ENCODE data around the gene PDGFRB. TPM values are rescaled to one million over a fixed set of nuclear protein-coding genes. Genes with fewer than 3 reads are reported as not detected.

PDGFRB gene
- total and polyA plus RNA-seq, 9 of the 15 experiments (the other 6 are each of a cell fraction or from before 2014, with no cell fraction given): 0.01 to 1.5 (median 0.09) TPM; not detected in 3

DNA sequence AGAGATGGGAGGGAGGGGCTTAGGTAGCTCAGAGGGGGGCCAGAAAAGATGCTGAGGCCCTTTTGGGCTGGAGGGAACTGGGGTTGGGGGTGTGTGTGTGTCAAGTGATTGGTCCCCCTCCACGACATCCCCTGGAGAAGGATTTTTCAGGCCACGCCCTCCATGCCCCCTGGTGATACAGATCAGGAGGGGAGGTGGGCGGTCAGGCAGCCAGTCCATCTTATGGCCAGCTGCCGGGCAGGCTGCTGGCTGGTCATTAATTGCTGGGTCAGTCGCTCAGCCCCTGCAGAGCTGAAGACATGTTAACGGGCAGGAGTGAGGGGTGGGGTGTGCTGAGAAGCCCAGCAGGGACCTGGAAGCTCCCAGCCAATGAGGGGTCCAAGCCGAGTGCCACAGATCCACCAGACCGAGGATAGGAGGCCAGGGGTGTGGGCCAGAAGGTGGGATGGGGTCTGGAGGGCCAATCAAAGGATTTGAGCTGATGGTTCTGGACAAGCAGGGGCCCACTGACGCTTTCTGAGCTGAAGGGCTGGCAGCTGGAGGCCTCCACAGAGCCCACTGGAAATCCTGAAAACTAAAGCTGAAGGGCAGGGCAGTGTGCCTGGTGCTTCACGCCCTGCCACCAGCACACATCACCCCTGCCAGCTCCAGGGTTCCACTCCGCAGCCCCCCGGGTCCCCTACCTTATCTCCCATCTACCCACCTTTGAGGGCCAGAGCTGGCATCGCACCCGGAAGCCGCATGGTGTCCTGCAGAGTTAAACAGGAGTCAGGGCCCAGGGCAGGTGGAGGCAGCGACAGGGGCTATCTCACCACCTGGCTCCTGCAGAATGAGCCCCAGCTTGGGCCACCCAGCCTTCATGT, 19.1 kb downstream of the PDGFRB start (continued):
- TF ChIP-seq, protein P1, sequence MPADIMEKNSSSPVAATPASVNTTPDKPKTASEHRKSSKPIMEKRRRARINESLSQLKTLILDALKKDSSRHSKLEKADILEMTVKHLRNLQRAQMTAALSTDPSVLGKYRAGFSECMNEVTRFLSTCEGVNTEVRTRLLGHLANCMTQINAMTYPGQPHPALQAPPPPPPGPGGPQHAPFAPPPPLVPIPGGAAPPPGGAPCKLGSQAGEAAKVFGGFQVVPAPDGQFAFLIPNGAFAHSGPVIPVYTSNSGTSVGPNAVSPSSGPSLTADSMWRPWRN (IDR thresholded peaks at IDR 0.05; ENCODE audit: low read depth): no peak
- no peak for TF ChIP-seq POLR2B (IDR thresholded peaks at IDR 0.05; ENCODE audit: low read depth, partially characterized antibody)
- no peak for TF ChIP-seq TBP (optimal IDR thresholded peaks at IDR 0.05; ENCODE audit: low read depth, low read length)

DNA sequence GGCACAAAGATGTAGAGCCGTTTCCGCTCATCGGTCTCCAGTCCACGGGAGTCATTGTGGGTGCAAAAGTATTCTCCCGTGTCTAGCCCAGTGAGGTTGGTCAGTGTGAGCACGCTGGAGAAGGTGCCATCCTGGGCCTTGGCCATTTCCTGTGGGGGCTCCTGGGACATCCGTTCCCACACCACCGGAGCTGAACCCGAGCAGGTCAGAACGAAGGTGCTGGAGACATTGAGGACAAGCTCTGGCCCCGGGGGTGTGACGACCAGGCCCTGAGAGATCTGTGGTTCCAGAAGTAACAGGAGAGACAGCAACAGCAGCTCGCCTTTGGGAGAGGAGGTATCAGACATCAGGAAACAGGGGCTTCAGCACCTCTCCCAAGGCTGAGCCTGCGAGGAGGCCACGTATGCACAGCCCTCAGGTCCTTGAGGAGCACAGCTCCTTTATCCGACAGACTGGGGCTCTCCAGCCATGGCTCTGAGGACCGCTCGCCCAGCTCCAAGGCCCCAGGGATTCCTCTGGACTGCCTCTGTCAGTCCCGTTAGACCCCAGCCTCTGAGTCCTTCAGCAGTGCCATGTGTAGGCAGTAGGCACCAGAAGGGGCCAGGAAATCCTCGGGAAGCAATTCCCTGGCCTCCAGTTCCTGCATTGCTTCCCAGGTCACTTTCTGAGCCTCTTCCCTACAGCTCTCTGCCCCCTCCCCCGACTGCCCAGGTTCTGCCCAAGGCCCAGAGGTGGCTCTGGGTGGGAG, 19.9 kb downstream of the PDGFRB start:
- WGBS (ENCODE audit: insufficient coverage, low coverage, missing lambda C conversion rate): 9% methylated on average over 21 of the region's 21 CpGs
- DNase-seq (ENCODE audit: extremely low read depth in 1 of 4, low spot score in 3 of 4): no peak
- in situ Hi-C loops (cut with MboI) (no loop called here), intact Hi-C loops (cut with micrococcal nuclease) (no loop called here)
- Histone ChIP-seq H2AFZ (ENCODE audit: low read depth, low read length) (no peak overlapping the region), H3K4me1 (replicated peaks in 1 of 2; ENCODE audit: control insufficient read depth in 2 of 2, insufficient read depth in 2 of 2, low read length in 2 of 2) (peaks cover 3 to 15% of the 10 kb centered on the region in 2 experiments; a peak in 3 of 5 replicates), H3K4me2 (ENCODE audit: insufficient read depth, low read length) (no peak overlapping the region), H4K20me1 (replicated peaks; ENCODE audit: control insufficient read depth, insufficient read depth, low read length) (no peaks in the 10 kb centered on the region; the same call in 1 of the 2 replicates), H3K27me3 (ENCODE audit: control insufficient read depth in 2 of 2, insufficient read depth in 2 of 2, low read length in 2 of 2) (peaks cover 11 to 44% of the 10 kb centered on the region in 2 experiments; a peak in 4 of 5 replicates), H3K36me3 (ENCODE audit: control insufficient read depth, insufficient read depth, low read length) (no peaks in the 10 kb centered on the region), H3K79me2 (ENCODE audit: control insufficient read depth, insufficient read depth, low read length) (no peaks in the 10 kb centered on the region), H3K9me1 (ENCODE audit: control insufficient read depth, insufficient read depth, low read length) (no peaks in the 10 kb centered on the region), H3K4me3 (no peak overlapping the region), H3K9me3 (replicated peaks; ENCODE audit: control insufficient read depth, insufficient read depth, low read depth, low read length) (no peaks in the 10 kb centered on the region), H3K27ac (ENCODE audit: extremely low read depth, low read depth, low read length) (no peak overlapping the region), H3K9ac (ENCODE audit: insufficient read depth in 1 of 2, low read depth in 2 of 2, low read length in 2 of 2) (0 out of 4 replicates have a peak overlapping the region, but pooled peaks of 1 of the 2 experiments have one; percentile 1)
- POLR2A ChIA-PET: interaction anchor here (0.6 to 1.4 kb wide), 3 partner anchors 10 to 1611 kb away, joined by 3 to 8 read pairs (median 3); no protein-coding TSS in a partner anchor
- CTCF ChIA-PET (ENCODE audit: low intra/inter-chr PET ratio): no interaction called here
- no peak for FAIRE-seq
- no TSS peak for BruUV-seq (replicated peaks)
- ATAC-seq: no peak; the same call in 1 of the 3 replicates
- no peak for TF ChIP-seq BCLAF1 (IDR thresholded peaks at IDR 0.05; ENCODE audit: borderline replicate concordance in 1 of 2, control insufficient read depth in 1 of 2, low read depth in 2 of 2, low read length in 1 of 2)
- TF ChIP-seq, protein P2, sequence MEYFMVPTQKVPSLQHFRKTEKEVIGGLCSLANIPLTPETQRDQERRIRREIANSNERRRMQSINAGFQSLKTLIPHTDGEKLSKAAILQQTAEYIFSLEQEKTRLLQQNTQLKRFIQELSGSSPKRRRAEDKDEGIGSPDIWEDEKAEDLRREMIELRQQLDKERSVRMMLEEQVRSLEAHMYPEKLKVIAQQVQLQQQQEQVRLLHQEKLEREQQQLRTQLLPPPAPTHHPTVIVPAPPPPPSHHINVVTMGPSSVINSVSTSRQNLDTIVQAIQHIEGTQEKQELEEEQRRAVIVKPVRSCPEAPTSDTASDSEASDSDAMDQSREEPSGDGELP (CRISPR knock-in tag; IDR thresholded peaks at IDR 0.05; ENCODE audit: borderline replicate concordance): no peak
- no peak for TF ChIP-seq CBX3 (IDR thresholded peaks at IDR 0.05; ENCODE audit: borderline replicate concordance in 1 of 2, low read length in 2 of 2)
- TF ChIP-seq, protein P3, sequence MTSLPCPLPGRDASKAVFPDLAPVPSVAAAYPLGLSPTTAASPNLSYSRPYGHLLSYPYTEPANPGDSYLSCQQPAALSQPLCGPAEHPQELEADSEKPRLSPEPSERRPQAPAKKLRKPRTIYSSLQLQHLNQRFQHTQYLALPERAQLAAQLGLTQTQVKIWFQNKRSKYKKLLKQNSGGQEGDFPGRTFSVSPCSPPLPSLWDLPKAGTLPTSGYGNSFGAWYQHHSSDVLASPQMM (CRISPR knock-in tag; IDR thresholded peaks at IDR 0.05): no peak
- no peak for TF ChIP-seq KDM4B (IDR thresholded peaks at IDR 0.05; ENCODE audit: borderline replicate concordance in 2 of 2, low read depth in 1 of 2)
